ENCODE results near the gene SRGAP2B.
"Not testable (repeated sequence)": the region's sequence is repeated elsewhere in the genome, so short reads cannot be mapped to it uniquely, and the experiment has no call there.

SRGAP2B gene

DNA sequence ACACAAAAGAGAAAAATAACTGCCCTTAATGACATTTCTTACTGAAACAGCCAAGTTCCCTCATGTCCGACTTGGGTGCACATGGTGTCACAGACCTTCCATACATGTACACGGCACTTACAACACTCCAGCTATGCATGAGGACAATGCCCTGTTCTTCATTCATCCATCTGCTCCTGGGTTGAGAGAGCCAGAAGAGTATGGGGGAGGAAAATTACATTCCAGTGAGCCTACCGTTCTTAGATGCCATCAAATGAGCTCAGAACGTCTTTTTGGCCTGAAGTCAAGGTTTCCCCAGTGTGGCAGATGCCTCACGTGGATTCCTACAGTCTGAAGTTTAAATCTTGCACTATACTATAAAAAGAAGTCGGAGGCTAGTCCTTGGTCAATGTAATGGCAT, 194.3 kb downstream of the SRGAP2B start:
- DNase-seq (ENCODE audit: low read depth in 2 of 2), result not testable (repeated sequence)

GRCh38 chr1:144894454-144895201, 200.5 kb downstream of the SRGAP2B start:
- DNase-seq (ENCODE audit: low read depth in 2 of 2), result not testable (repeated sequence)

DNA sequence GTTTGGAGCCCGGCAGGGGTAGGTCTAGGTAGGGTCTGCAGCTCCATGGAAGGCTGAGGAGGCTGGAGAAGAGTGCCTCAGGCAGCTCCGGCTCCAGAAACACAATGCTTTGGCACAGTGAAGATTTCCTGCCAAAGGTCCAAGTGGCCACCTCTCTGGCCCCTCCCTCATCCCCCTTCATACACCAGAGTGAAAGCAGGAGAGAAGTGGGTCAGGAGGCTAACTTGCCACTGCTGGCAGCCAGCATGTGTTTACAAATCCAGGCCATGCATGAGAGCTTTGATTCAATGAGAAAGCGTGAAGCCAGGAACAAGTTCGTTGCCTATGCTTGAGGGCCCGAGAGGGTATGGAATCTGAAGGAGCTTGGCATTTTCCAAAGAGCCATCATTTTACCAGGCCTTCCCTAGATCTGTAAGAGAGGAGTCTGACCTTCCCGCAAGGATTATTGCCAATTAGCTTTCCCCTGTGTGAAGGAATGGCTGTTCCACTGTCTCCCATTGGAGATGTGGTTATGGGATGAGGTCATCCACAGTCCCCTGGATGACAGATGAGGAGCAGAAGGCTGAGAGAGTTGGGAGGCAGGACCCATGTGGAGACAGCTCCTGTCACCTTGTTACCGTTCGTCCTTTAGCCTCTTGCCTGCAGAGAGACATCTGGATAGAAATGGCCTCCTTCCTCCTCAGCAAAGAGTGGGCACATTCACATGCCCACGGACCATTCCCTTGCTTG, 201.3 kb downstream of the SRGAP2B start:
- not testable (repeated sequence) for DNase-seq (ENCODE audit: low read depth in 2 of 2)

DNA sequence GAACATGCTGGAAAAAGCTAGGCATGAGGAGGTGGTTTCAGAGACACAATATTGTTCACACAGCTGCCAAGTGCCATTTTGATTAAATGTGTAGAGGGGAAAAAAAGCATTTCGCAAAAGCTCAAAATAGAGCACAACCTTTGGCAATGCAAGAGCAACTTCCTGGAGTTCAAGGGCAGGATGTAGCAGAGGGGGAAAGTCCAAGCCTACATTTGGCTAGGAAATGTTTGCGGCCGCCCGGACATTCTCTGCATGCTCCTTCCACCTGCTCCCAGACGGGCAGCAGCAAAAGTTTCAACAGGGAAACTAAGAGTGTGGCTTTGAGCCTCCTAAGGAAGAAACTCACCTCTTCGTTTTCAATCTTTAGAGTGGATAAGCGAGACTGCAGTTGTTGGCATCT, 202.1 kb downstream of the SRGAP2B start:
- DNase-seq (ENCODE audit: low read depth in 2 of 2), result not testable (repeated sequence)

DNA sequence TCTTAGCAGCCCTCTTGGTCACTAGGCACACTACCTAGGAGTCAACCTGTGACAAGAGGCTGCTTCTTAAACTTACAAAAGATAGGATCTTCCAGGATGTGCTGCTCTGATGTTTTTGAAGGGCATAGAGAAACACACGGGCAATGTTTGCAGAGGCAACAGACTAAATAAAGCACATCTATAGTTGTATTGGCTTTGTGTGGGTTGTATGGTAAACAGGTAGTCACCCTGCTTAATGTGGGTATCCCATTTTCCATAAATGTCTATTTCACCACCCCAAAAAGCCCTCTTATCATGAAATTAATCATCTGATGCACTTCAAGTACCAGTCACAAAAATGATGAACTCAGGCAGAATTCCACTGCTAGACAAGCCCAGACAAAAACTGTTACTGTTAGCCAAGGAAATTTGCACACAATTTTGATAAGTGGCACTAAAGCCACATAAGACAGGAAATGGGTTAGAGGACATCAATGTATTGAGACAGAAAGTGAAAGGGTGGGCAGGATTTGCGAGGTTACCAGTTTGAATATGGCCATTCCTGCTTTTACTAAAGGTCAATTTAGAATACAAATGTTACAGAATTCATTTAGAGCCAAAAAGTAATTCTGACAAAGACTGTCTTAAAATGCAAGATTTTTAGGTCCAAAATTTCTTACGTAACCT, 205.5 kb downstream of the SRGAP2B start:
- DNase-seq (ENCODE audit: low read depth in 2 of 2), result not testable (repeated sequence)

DNA sequence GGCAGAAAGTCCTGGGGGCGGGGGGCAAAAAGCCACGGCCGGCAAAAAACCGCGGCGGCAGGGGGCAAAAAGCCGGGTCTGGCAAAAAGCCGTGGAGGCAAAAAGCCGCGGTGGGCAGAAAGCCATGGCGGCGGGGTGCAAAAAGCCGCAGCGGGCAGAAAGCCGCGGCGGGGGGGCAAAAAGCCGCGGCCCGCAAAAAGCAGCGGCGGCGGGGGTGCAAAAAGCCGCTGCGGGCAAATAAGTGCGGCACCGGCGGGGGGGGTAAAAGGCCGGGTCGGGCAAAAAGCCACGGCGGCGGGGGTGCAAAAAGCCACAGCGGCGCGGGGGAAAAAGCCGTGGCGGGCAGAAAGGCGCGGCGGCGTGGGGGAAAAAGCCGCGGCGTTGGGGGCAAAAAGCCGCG, 212.1 kb downstream of the SRGAP2B start:
- DNase-seq (ENCODE audit: low read depth in 2 of 2), result peak in 1 of 2 donors; percentile 7

GRCh38 chr1:144882343-144882742, 212.8 kb downstream of the SRGAP2B start:
- DNase-seq (ENCODE audit: low read depth in 2 of 2), result not testable (repeated sequence)

DNA sequence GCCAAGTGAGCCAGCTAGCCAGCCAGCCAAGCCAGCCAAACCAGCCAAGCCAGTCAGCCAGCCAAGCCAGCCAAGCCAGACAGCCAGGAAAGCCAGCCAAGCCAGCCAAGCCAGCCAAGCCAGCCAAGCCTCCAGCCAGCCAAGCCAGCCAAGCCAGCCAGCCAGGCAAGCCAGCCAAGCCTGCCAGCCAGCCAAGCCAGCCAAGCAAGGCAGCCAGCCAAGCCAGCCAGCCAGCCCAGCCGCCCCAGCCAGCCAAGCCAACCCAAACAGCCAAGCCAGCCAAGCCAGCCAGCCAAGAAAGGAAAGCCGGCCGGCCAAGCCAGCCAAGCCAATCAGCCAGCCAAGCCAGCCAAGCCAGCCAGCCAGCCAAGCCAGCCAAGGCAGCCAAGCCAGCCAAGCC, 236.5 kb downstream of the SRGAP2B start:
- not testable (repeated sequence) for DNase-seq (ENCODE audit: low read depth in 2 of 2)
